ENCODE data around the gene MBLAC1. TPM values are rescaled to one million over a fixed set of nuclear protein-coding genes. Genes with fewer than 3 reads are reported as not detected.
A peak's percentile ranks its signal among the peaks of the same experiment; 100 is the strongest.

MBLAC1 gene
- polyA plus RNA-seq, 3 donors, result 0.57 to 0.81 (median 0.59) TPM

DNA sequence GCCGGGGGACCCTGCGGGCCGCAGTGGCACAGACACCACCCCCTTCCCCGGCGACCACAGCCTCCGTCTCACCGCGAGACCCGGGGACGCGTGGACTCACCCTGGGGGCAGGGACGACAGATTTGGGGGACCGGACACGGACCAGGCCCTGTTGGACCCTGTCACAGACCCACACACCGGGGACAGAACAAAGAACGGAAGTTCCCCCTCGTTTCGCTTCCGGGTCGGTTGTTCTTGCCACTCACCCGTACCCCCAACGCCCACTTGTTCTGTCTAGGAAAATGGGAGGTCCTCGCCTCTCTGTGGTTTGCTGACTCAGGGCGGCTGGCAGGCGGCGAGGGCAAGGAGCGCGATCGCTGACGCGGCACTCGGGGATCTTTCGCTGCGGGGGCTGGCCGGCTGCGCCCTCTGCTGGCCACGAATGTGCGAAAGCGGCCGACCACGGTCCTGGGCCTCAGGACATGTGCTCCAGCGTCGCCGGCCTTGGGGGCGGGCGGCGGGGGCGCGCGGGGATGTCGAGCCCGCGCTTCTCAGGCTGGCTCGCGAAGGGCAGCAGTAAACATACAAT is 45.1 kb upstream of the MBLAC1 start, which contains the start of gene ZNF3:
TSS of gene ZNF3 (minus strand) at position 189 of the 568 bp plus-strand sequence. CDS start 4,366 bp downstream, outside the sequence.
- peak within 1 kb of the TSS; percentile 89 to 96 (median 93) for H3K27ac Mint-ChIP-seq
- WGBS (ENCODE audit: insufficient coverage), result under 1% methylated on average over 41 of the region's 55 CpGs
- H3K4me1 Mint-ChIP-seq, result peaks cover 37% of the 10 kb centered on the region

DNA sequence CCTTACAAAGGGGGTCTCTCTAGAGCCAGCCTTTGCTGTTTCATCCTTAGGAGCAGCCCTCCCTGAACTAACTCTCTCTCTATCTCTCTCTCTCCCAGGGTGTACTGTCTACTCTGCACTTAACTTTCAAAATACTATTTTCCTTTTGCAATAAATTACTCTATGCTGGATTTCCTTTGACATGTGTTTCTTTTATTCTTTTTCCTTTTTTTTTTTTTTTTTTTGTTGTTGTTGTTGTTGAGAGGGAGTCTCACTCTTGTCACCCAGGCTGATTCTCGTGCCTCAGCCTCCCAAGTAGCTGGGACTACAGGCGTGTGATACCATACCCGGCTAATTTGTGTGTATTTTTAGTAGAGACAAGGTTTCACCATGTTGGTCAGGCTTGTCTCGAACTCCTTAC is 43.8 kb upstream of the MBLAC1 start:
- Mint-ChIP-seq H3K4me3 (peak overlapping the region; percentile 76 to 82), H3K27ac (peak overlapping the region; percentile 84 to 96 (median 93)), H3K9me3 (peaks cover 0 to 5% (median 0%) of the 10 kb centered on the region in 7 donors), H3K4me1 (peaks cover 37% of the 10 kb centered on the region), H3K36me3 (peaks cover 5 to 18% of the 10 kb centered on the region in 2 donors), H3K27me3 (ENCODE audit: low read depth in 3 of 3) (peaks cover 8 to 15% (median 13%) of the 10 kb centered on the region in 3 donors)
- peaks cover 36 to 42% of the 10 kb centered on the region in 2 donors for H3K4me1 ChIP-seq (ENCODE audit: control insufficient read depth in 1 of 2, insufficient read depth in 2 of 2, low read length in 2 of 2)
- H3K79me2 ChIP-seq (ENCODE audit: insufficient read depth, low read length), result peaks cover 35% of the 10 kb centered on the region
- H3K36me3 ChIP-seq (replicated peaks in 1 of 2; ENCODE audit: control insufficient read depth in 1 of 2, insufficient read depth in 2 of 2, low read length in 2 of 2), result peaks cover 3 to 16% of the 10 kb centered on the region in 2 donors
- no peak for DNase-seq
- peaks cover 17% of the 10 kb centered on the region for H4K20me1 ChIP-seq (ENCODE audit: insufficient read depth, low read length)
- no peak for TF ChIP-seq CTCF (IDR thresholded peaks at IDR 0.05)
- H3K9me3 ChIP-seq (replicated peaks in 1 of 2; ENCODE audit: control insufficient read depth in 1 of 2, insufficient read depth in 1 of 2, low read length in 2 of 2), result no peaks in the 10 kb centered on the region
- H3K27ac ChIP-seq (ENCODE audit: low read depth in 1 of 2, low read length in 2 of 2), result peak overlapping the region in 1 of 2 donors; percentile 76
- H3K27me3 ChIP-seq (ENCODE audit: control insufficient read depth in 2 of 2, insufficient read depth in 2 of 2, low read length in 2 of 2), result no peaks in the 10 kb centered on the region
- intact Hi-C loops (cut with micrococcal nuclease), result loop anchor here (10.0 kb wide), 1 partner anchor 68 kb away; the partner anchor contains the start of gene ZKSCAN1 (in 2 of the 2)
- WGBS (ENCODE audit: insufficient coverage), result no CpG with 5 or more reads among the region's 4 CpGs
- peak overlapping the region in 1 of 3 experiments; percentile 94 for H3K4me3 ChIP-seq (replicated peaks in 1 of 3; ENCODE audit: low read depth in 2 of 3, low read length in 3 of 3)
- H3K9ac ChIP-seq (ENCODE audit: insufficient read depth, low read length, poor library complexity, severe bottlenecking), result no peak overlapping the region
- no peak overlapping the region for H2AFZ ChIP-seq (ENCODE audit: insufficient read depth, low read depth, low read length, poor library complexity, severe bottlenecking)
- peak overlapping the region; percentile 65 for H3K4me2 ChIP-seq (replicated peaks; ENCODE audit: extremely low read depth, low read length, poor library complexity, severe bottlenecking)

More for the DNA sequence above, 45.1 kb upstream of the MBLAC1 start, which contains the start of gene ZNF3:
- intact Hi-C loops (cut with micrococcal nuclease), result loop anchor here (10.0 kb wide), 1 partner anchor 67 kb away; the partner anchor contains the start of gene ZKSCAN1 (in 2 of the 2)
- Histone ChIP-seq H3K27me3 (ENCODE audit: control insufficient read depth in 2 of 2, insufficient read depth in 2 of 2, low read length in 2 of 2) (no peaks in the 10 kb centered on the region), H3K9me3 (replicated peaks in 1 of 2; ENCODE audit: control insufficient read depth in 1 of 2, insufficient read depth in 1 of 2, low read length in 2 of 2) (no peaks in the 10 kb centered on the region), H3K79me2 (ENCODE audit: insufficient read depth, low read length) (peaks cover 44% of the 10 kb centered on the region), H3K4me2 (replicated peaks; ENCODE audit: extremely low read depth, low read length, poor library complexity, severe bottlenecking) (peak within 1 kb of the TSS; percentile 94), H3K4me3 (replicated peaks in 1 of 3; ENCODE audit: low read depth in 2 of 3, low read length in 3 of 3) (peak within 1 kb of the TSS; percentile 44 to 94 (median 81)), H3K9ac (ENCODE audit: insufficient read depth, low read length, poor library complexity, severe bottlenecking) (peak within 1 kb of the TSS; percentile 86), H3K36me3 (replicated peaks in 1 of 2; ENCODE audit: control insufficient read depth in 1 of 2, insufficient read depth in 2 of 2, low read length in 2 of 2) (peaks cover 11 to 29% of the 10 kb centered on the region in 2 donors), H3K27ac (ENCODE audit: low read depth in 1 of 2, low read length in 2 of 2) (peak within 1 kb of the TSS; percentile 69 to 86), H4K20me1 (ENCODE audit: insufficient read depth, low read length) (peaks cover 17% of the 10 kb centered on the region), H2AFZ (ENCODE audit: insufficient read depth, low read depth, low read length, poor library complexity, severe bottlenecking) (peak within 1 kb of the TSS; percentile 81), H3K4me1 (ENCODE audit: control insufficient read depth in 1 of 2, insufficient read depth in 2 of 2, low read length in 2 of 2) (peaks cover 36 to 40% of the 10 kb centered on the region in 2 donors)
- peak; percentile 95 for TF ChIP-seq CTCF (IDR thresholded peaks at IDR 0.05)
- Mint-ChIP-seq H3K36me3 (peaks cover 12 to 27% of the 10 kb centered on the region in 2 donors), H3K4me3 (peak within 1 kb of the TSS; percentile 82 to 92), H3K27me3 (ENCODE audit: low read depth in 3 of 3) (peaks cover 8 to 15% (median 13%) of the 10 kb centered on the region in 3 donors), H3K9me3 (peaks cover 0 to 5% (median 0%) of the 10 kb centered on the region in 7 donors)
- DNase-seq, result peak; percentile 98 to 99 (median 99)
